ENCODE results near the gene IL23A.
A peak's percentile ranks its signal among the peaks of the same experiment; 100 is the strongest.

IL23A gene

DNA sequence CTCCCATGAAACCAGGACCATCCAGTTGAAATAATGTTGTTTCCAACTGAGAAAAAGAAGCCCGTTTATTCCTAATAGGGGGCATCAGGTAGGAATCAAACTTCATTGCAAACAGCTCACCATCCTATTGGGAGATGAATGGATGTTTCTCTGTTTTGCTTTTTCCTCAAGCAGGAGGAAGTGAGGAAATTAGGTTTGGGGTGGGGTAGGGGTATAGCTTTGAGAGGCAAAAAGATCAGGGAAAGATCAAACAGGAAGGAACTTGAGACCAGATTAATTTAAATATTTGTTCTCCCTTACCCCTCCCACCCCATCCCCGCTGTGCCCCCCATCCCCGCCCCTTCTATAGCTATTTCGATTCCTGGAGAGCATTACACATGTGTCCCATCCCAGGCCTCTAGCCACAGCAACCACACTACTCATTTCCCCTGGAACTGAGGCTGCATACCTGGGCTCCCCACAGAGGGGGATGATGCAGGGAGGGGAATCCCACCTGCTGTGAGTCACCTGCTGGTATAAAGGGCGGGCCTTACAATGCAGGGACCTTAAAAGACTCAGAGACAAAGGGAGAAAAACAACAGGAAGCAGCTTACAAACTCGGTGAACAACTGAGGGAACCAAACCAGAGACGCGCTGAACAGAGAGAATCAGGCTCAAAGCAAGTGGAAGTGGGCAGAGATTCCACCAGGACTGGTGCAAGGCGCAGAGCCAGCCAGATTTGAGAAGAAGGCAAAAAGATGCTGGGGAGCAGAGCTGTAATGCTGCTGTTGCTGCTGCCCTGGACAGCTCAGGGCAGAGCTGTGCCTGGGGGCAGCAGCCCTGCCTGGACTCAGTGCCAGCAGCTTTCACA, at the start of gene IL23A:
IL23A (plus strand) TSS at position 577 of the 850 bp plus-strand sequence; CDS start at position 738, 161 bp downstream.
- no peak for TF ChIP-seq CTCF (IDR thresholded peaks at IDR 0.05; ENCODE audit: control extremely low read depth, extremely low read depth, low read depth, missing control alignments)
- peak; percentile 70 for DNase-seq (ENCODE audit: extremely low spot score)
- CTCF ChIA-PET: interaction anchor here (0.7 to 2.6 kb wide), 8 partner anchors 11 to 149 kb away, joined by 3 to 7 read pairs (median 3); partner anchors contain the start of genes SMARCC2 and STAT2
- POLR2A ChIA-PET: interaction anchor here (0.7 to 2.1 kb wide), 3 partner anchors 20 to 197 kb away, joined by 3 to 8 read pairs (median 6); partner anchors contain the start of gene STAT2

DNA sequence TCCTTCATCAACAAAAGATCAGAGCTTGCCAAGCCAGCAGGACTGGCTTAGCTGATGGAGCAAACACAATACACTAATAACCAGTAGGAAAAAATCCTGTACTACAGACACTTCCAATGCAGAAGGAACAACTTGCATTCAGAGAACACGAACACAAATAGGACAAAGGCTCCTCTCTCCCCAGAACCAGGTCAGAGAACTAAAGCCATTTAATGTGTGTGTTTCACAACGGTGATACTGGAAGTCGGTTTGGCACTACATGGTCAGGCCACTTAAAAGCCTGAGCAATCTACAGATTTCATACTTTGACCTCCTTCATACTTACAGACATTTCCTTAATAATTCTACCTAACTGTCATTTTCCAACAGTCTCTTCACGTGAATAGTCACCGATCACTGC, 44.9 kb upstream of the IL23A start:
- CTCF ChIA-PET: interaction anchor here (1.3 to 1.5 kb wide), 2 partner anchors 22 to 36 kb away, joined by 3 to 4 read pairs; partner anchors contain the start of gene ANKRD52

GRCh38 chr12:56296295-56296694, 42.4 kb upstream of the IL23A start:
- DNase-seq (ENCODE audit: extremely low spot score): no peak
- POLR2A ChIA-PET: no interaction called here
- no peak for TF ChIP-seq CTCF (IDR thresholded peaks at IDR 0.05; ENCODE audit: control extremely low read depth, extremely low read depth, low read depth, missing control alignments)
- CTCF ChIA-PET: interaction anchor here (1.2 to 1.3 kb wide), 3 partner anchors 10 to 168 kb away, joined by 3 read pairs; no protein-coding TSS in a partner anchor

More for the DNA sequence above, 44.9 kb upstream of the IL23A start:
- no peak for TF ChIP-seq CTCF (IDR thresholded peaks at IDR 0.05; ENCODE audit: control extremely low read depth, extremely low read depth, low read depth, missing control alignments)
- POLR2A ChIA-PET: no interaction called here
- DNase-seq (ENCODE audit: extremely low spot score): no peak

GRCh38 chr12:56297400-56297799, 41.3 kb upstream of the IL23A start:
- CTCF ChIA-PET: interaction anchor here (1.0 to 2.2 kb wide), 7 partner anchors 11 to 559 kb away, joined by 3 to 10 read pairs (median 4); partner anchors contain the start of genes ANKRD52 and SPRYD4
- no peak for TF ChIP-seq CTCF (IDR thresholded peaks at IDR 0.05; ENCODE audit: control extremely low read depth, extremely low read depth, low read depth, missing control alignments)
- POLR2A ChIA-PET: no interaction called here
- no peak for DNase-seq (ENCODE audit: extremely low spot score)

DNA sequence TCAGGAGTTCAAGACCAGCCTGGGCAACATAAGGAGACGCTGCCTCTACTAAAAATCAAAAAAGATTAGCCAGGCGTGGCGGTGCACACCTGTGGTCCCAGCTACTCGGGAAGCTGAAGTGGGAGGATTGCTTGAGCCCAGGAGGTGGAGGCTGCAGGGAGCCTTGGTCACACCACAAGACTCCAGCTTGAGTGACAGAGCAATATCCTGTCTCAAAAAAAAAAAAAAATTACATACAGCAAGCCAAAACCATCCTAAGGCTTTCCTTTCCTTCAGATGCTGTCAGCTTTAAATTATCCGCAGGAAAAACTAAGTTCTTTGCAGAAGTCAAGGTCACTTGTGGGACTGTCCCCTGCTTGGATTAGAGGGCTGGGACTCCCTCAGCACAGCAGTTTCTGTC, 39.9 kb upstream of the IL23A start:
- ChIA-PET CTCF (interaction anchor here (1.0 to 2.2 kb wide), 11 partner anchors 10 to 560 kb away, joined by 3 to 10 read pairs (median 3); partner anchors contain the start of genes ANKRD52, CNPY2 and ESYT1), POLR2A (interaction anchor here (1.7 kb wide), 1 partner anchor 17 kb away, joined by 8 read pairs; the partner anchor contains the start of gene CNPY2)
- TF ChIP-seq CTCF (IDR thresholded peaks at IDR 0.05; ENCODE audit: control extremely low read depth, extremely low read depth, low read depth, missing control alignments): no peak
- DNase-seq (ENCODE audit: extremely low spot score): no peak

DNA sequence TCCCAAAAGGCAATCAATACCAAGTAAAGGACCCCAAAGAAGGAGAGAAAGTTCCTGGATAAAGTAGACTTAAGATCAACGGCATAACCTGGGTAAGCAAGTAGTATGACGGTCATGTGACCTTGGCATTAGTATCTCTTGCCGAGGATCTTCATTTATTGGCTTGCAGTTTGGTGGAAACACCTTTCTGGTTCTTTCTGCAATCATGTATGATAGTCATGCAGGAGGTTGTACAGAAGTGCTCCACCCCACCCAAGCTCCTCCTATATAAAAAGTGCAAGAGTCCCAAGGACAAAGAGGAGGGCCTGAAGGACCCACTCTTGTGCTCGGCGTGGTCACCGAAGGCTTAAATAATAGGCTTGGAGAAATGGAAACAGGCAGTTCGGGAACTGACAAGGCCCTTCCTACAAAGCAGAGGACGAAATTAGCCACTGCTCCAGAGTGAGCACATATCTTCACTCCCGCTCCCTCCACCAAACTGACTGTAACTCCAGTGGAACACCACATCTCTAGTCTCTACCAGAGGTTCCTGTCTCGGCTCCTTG, 39.3 kb upstream of the IL23A start:
- ChIA-PET POLR2A (interaction anchor here (1.2 to 1.7 kb wide), 2 partner anchors 17 to 61 kb away, joined by 3 to 8 read pairs; partner anchors contain the start of genes CNPY2 and STAT2), CTCF (interaction anchor here (1.0 to 2.2 kb wide), 9 partner anchors 9 to 172 kb away, joined by 3 to 10 read pairs (median 3); partner anchors contain the start of genes ANKRD52, CNPY2 and ESYT1)
- TF ChIP-seq CTCF (IDR thresholded peaks at IDR 0.05; ENCODE audit: control extremely low read depth, extremely low read depth, low read depth, missing control alignments): no peak
- no peak for DNase-seq (ENCODE audit: extremely low spot score)

All from GM10248 (cell line).